ENCODE results near the gene GEMIN4.
"Not testable (repeated sequence)": the region's sequence is repeated elsewhere in the genome, so short reads cannot be mapped to it uniquely, and the experiment has no call there.

The GEMIN4 gene

GRCh38 chr17:759964-760363 is 7.9 kb upstream of the GEMIN4 start:
- peaks cover 44% of the 10 kb centered on the region for H3K36me3 Mint-ChIP-seq (ENCODE audit: low read depth)
- no peak overlapping the region for H3K27ac Mint-ChIP-seq
- no peaks in the 10 kb centered on the region for H3K4me1 Mint-ChIP-seq (ENCODE audit: low read depth)
- no peak for DNase-seq (ENCODE audit: low spot score)
- H3K27me3 Mint-ChIP-seq (ENCODE audit: low read depth), result no peaks in the 10 kb centered on the region
- no peaks in the 10 kb centered on the region for H3K9me3 Mint-ChIP-seq
- H3K4me3 Mint-ChIP-seq, result no peak overlapping the region

- H3K27me3 Mint-ChIP-seq (ENCODE audit: low read depth); H3K27ac Mint-ChIP-seq; H3K4me1 Mint-ChIP-seq (ENCODE audit: low read depth); H3K4me3 Mint-ChIP-seq; DNase-seq (ENCODE audit: low spot score); H3K9me3 Mint-ChIP-seq: not testable (repeated sequence)
- H3K36me3 Mint-ChIP-seq (ENCODE audit: low read depth), result peaks cover 25% of the 10 kb centered on the region
Measured at GRCh38 chr17:756010-756567, 4.0 kb upstream of the GEMIN4 start.

- not testable (repeated sequence) for H3K27me3 Mint-ChIP-seq (ENCODE audit: low read depth); H3K4me3 Mint-ChIP-seq; DNase-seq (ENCODE audit: low spot score); H3K9me3 Mint-ChIP-seq; H3K27ac Mint-ChIP-seq
- peaks cover 27% of the 10 kb centered on the region for H3K36me3 Mint-ChIP-seq (ENCODE audit: low read depth)
- peaks cover 11% of the 10 kb centered on the region for H3K4me1 Mint-ChIP-seq (ENCODE audit: low read depth)
Measured at GRCh38 chr17:755319-755961, 3.4 kb upstream of the GEMIN4 start.

- peaks cover 21% of the 10 kb centered on the region for H3K4me1 Mint-ChIP-seq (ENCODE audit: low read depth)
- peaks cover 5% of the 10 kb centered on the region for H3K9me3 Mint-ChIP-seq
- peak overlapping the region; percentile 63 for H3K27ac Mint-ChIP-seq
- peaks cover 34% of the 10 kb centered on the region for H3K36me3 Mint-ChIP-seq (ENCODE audit: low read depth)
- H3K4me3 Mint-ChIP-seq, result peak overlapping the region; percentile 63
- no peak for DNase-seq (ENCODE audit: low spot score)
- H3K27me3 Mint-ChIP-seq (ENCODE audit: low read depth), result no peaks in the 10 kb centered on the region
Measured at GRCh38 chr17:753418-753817, 1.4 kb upstream of the GEMIN4 start.

- H3K36me3 Mint-ChIP-seq (ENCODE audit: low read depth), result peaks cover 41% of the 10 kb centered on the region
- peak overlapping the region; percentile 92 for H3K4me3 Mint-ChIP-seq
- H3K4me1 Mint-ChIP-seq (ENCODE audit: low read depth), result peaks cover 21% of the 10 kb centered on the region
- H3K9me3 Mint-ChIP-seq, result peaks cover 5% of the 10 kb centered on the region
- no peaks in the 10 kb centered on the region for H3K27me3 Mint-ChIP-seq (ENCODE audit: low read depth)
- DNase-seq (ENCODE audit: low spot score), result no peak
- peak overlapping the region; percentile 97 for H3K27ac Mint-ChIP-seq
Measured at GRCh38 chr17:752620-753219, 656 bp upstream of the GEMIN4 start.

- Mint-ChIP-seq H3K4me1 (ENCODE audit: low read depth) (peaks cover 21% of the 10 kb centered on the region), H3K4me3 (peak overlapping the region; percentile 97), H3K27ac (peak overlapping the region; percentile 93), H3K36me3 (ENCODE audit: low read depth) (peaks cover 43% of the 10 kb centered on the region), H3K9me3 (peaks cover 5% of the 10 kb centered on the region), H3K27me3 (ENCODE audit: low read depth) (no peaks in the 10 kb centered on the region)
- DNase-seq (ENCODE audit: low spot score), result peak; percentile 46
Measured at GRCh38 chr17:751269-752001, 629 bp downstream of the GEMIN4 start.

GRCh38 chr17:750431-751037 is 1.5 kb downstream of the GEMIN4 start:
- H3K4me1 Mint-ChIP-seq (ENCODE audit: low read depth), result peaks cover 21% of the 10 kb centered on the region
- H3K9me3 Mint-ChIP-seq, result peaks cover 5% of the 10 kb centered on the region
- DNase-seq (ENCODE audit: low spot score), result no peak
- peak overlapping the region; percentile 97 for H3K4me3 Mint-ChIP-seq
- no peak overlapping the region for H3K27ac Mint-ChIP-seq
- peaks cover 42% of the 10 kb centered on the region for H3K36me3 Mint-ChIP-seq (ENCODE audit: low read depth)
- H3K27me3 Mint-ChIP-seq (ENCODE audit: low read depth), result no peaks in the 10 kb centered on the region

GRCh38 chr17:749359-749758 is 2.7 kb downstream of the GEMIN4 start:
- Mint-ChIP-seq H3K27ac (peak overlapping the region; percentile 21), H3K36me3 (ENCODE audit: low read depth) (peaks cover 44% of the 10 kb centered on the region), H3K4me1 (ENCODE audit: low read depth) (peaks cover 22% of the 10 kb centered on the region), H3K4me3 (peak overlapping the region; percentile 56)
- H3K9me3 Mint-ChIP-seq; H3K27me3 Mint-ChIP-seq (ENCODE audit: low read depth); DNase-seq (ENCODE audit: low spot score): not testable (repeated sequence)

- not testable (repeated sequence) for H3K27ac Mint-ChIP-seq, H3K4me3 Mint-ChIP-seq
- peaks cover 51% of the 10 kb centered on the region for H3K36me3 Mint-ChIP-seq (ENCODE audit: low read depth)
Measured at GRCh38 chr17:748604-749003, 3.5 kb downstream of the GEMIN4 start.

GRCh38 chr17:746783-747629 is 5.1 kb downstream of the GEMIN4 start:
- no peak for DNase-seq (ENCODE audit: low spot score)
- Mint-ChIP-seq H3K27me3 (ENCODE audit: low read depth) (no peaks in the 10 kb centered on the region), H3K4me3 (no peak overlapping the region), H3K36me3 (ENCODE audit: low read depth) (peaks cover 60% of the 10 kb centered on the region), H3K9me3 (peaks cover 5% of the 10 kb centered on the region), H3K4me1 (ENCODE audit: low read depth) (peaks cover 20% of the 10 kb centered on the region), H3K27ac (no peak overlapping the region)

More at GRCh38 chr17:748604-749003, 3.5 kb downstream of the GEMIN4 start:
- peaks cover 22% of the 10 kb centered on the region for H3K4me1 Mint-ChIP-seq (ENCODE audit: low read depth)
- not testable (repeated sequence) for DNase-seq (ENCODE audit: low spot score); H3K9me3 Mint-ChIP-seq; H3K27me3 Mint-ChIP-seq (ENCODE audit: low read depth)

- peaks cover 66% of the 10 kb centered on the region for H3K36me3 Mint-ChIP-seq (ENCODE audit: low read depth)
- DNase-seq (ENCODE audit: low spot score), result no peak
- H3K4me3 Mint-ChIP-seq, result no peak overlapping the region
- no peaks in the 10 kb centered on the region for H3K27me3 Mint-ChIP-seq (ENCODE audit: low read depth)
- no peak overlapping the region for H3K27ac Mint-ChIP-seq
- H3K4me1 Mint-ChIP-seq (ENCODE audit: low read depth), result peaks cover 17% of the 10 kb centered on the region
- H3K9me3 Mint-ChIP-seq, result peaks cover 5% of the 10 kb centered on the region
Measured at GRCh38 chr17:746181-746580, 5.9 kb downstream of the GEMIN4 start.

- Mint-ChIP-seq H3K27ac (no peak overlapping the region), H3K4me3 (no peak overlapping the region), H3K9me3 (peaks cover 5% of the 10 kb centered on the region), H3K4me1 (ENCODE audit: low read depth) (peaks cover 14% of the 10 kb centered on the region), H3K27me3 (ENCODE audit: low read depth) (no peaks in the 10 kb centered on the region), H3K36me3 (ENCODE audit: low read depth) (peaks cover 69% of the 10 kb centered on the region)
- DNase-seq (ENCODE audit: low spot score), result no peak
Measured at GRCh38 chr17:745406-745805, 6.7 kb downstream of the GEMIN4 start.

- no peak for DNase-seq (ENCODE audit: low spot score)
- Mint-ChIP-seq H3K36me3 (ENCODE audit: low read depth) (peaks cover 68% of the 10 kb centered on the region), H3K9me3 (peaks cover 5% of the 10 kb centered on the region), H3K27ac (no peak overlapping the region), H3K4me3 (no peak overlapping the region), H3K4me1 (ENCODE audit: low read depth) (peaks cover 13% of the 10 kb centered on the region), H3K27me3 (ENCODE audit: low read depth) (no peaks in the 10 kb centered on the region)
Measured at GRCh38 chr17:744937-745336, 7.1 kb downstream of the GEMIN4 start.
